PFSK-1 (cell line): ENCODE results near the gene PKM.

Source experiments
- FOXP2 ChIP-seq: optimal IDR thresholded peaks from 2 replicates; pipeline ENCODE3; 2011; ENCODE audit warnings: borderline replicate concordance, control low read depth, inconsistent platforms; ENCODE audit not compliant: insufficient read depth; ENCODE audit errors: extremely low read length, extremely low read depth
- POLR2AphosphoS5 ChIP-seq: IDR thresholded peaks from 2 replicates; pipeline ENCODE4 v1.6.1; 2012; ENCODE audit warnings: low read depth, mild to moderate bottlenecking, control low read depth, low read length, moderate library complexity
- TAF1 ChIP-seq: IDR thresholded peaks from 2 replicates; pipeline ENCODE4 v1.6.1; 2012; ENCODE audit warnings: low read length, control low read depth, borderline replicate concordance; ENCODE audit not compliant: insufficient read depth

GRCh38 chr15:72197460-72198355 is 33.3 kb downstream of the PKM start, which contains the start of gene GRAMD2A:
- 0 out of 2 replicates have a peak, but pooled peaks have one; percentile 40 for TF ChIP-seq POLR2AphosphoS5
- no peak for TF ChIP-seq TAF1
- no peak for TF ChIP-seq FOXP2
